RPMI8226 (cell line): ENCODE results near the gene RRAGD.
"Not testable (repeated sequence)": the region's sequence is repeated elsewhere in the genome, so short reads cannot be mapped to it uniquely, and the experiment has no call there.

ENCODE experiments used
- DNase-seq: peaks from one replicate; pipeline ENCODE4 v3.0.0-alpha.2; 2015

RRAGD gene

DNA sequence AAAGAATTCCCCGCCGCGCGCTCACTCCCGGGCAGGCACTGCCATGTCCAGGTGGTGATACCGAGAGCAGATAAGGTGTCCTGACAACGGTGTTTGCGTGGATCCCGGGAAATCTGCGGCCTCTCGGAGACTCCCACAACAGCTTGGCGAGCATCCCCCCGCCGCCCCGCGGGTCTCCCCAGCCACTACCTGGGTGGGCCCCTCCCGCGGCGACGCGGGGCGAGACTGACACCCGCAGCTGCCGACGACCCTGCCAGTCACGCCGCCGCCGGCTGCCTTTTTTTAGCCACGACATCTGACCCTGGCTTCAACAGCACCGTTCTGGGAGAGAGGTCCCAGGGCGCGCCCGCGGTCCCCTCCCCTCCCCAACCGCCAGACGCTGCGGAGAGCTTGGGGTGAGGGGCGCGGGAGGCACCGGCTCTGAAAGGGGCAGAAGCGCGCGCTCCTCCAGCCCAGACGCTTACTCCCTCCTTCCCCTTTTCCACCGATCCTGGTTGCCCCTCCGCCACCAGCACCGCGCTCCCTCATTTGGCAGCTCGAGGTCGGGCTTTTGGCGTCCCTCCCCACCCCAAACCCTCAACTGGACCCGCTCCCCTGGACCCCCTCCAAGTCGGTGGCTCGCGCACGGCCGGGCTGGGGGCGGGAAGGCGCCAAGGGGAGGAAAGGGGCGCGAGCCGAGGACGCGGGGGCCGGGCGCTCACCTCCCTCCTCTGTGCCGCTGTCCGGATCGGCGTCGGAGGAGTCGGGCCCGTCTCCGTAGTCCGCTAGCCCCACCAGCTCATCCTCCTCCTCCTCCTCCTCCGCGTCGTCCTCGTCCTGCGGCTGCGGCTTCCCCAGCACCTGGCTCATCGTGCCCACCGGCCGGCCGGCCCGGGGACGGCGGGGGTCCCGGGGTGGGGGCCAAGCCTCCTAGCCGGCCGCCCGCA lies 665 bp downstream of the RRAGD start:
- peak; percentile 35 for DNase-seq

DNA sequence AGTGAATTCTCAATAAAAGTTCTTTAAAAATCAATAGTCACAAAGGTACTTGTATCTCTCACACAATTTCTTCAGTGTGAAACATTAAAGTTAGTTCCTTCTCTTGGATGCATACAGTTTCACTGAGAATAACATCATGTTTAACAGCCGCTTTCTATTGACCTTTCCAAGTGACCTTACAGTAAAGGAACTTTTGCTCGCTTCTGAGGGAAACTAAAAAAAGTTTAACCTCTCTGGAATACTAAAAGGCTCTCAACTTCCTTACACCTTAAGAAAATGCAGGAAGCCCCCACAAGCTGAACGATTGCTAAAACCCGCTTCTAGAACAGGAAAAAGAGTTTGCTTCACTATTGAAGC lies 1.3 kb downstream of the RRAGD start:
- DNase-seq, result no peak

DNA sequence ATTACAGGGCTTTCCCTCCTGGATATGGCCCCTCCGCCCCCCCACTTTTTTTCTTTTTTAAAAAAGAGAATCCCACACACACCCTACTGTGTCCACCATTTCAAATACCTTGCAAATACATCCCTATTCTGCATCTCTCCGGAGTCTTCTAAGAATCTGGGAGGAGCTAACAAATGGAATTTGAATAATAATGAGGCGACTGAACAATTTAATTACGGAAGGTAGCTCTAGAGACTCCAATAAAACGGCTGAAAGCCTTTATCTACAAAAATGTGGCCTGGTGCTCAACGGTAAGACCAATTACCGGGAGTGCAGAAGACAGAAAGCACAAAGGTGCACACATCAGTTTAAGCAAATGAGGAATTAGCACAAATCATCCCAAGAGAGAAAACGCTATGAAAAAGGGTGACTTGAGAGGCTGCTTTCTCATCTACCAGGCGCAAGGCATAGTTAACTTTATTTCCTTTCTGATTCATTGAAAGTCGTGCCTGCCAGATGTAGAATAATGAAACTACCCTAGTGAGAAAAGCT lies 1.8 kb downstream of the RRAGD start:
- peak; percentile 11 for DNase-seq

DNA sequence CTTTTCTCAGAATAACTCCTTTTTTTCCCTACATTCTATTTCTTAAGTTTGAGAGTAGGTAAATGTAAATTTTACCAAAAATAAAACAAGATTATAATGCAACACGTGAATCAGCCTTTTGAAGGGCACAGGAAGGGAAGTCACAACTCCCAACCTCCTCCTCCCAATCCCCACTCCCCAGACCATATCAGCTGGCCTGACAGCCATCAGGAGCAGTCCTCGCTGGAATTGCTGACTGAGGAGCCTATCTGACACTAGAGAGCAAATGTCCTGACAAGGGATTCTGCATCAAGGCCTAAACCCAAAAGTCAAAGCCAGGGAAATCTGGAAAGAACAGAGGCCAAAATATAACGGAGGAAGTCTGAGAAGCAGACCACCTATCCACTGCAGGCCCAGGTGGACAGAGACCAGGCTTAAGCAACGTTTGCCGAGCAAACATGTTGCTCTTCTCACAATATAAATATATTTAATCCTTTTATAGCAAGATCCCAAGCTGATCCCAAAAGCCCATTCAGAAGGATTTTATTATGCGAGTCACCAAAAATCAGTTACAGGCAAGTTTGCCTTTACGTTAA lies 2.5 kb downstream of the RRAGD start:
- no peak for DNase-seq

DNA sequence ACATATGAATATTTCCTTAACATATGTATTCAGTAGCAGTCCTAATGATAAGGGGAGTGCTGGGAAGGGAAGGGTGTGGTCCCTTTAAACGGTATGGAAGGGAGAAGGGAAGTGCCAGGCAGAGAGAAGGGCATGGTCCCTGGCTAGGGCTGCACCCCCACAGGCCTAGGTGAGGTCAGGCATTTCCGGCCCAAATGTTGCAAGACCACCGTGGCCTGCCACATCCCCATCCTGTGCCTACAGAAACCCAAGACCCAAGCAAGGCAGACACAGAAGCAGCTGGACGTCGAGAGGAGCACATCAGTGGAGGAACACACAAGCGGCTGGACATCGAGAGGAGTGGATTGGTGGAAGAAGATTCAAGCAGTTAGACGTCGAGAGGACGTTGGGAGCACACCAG lies 5.9 kb downstream of the RRAGD start:
- DNase-seq, result no peak

DNA sequence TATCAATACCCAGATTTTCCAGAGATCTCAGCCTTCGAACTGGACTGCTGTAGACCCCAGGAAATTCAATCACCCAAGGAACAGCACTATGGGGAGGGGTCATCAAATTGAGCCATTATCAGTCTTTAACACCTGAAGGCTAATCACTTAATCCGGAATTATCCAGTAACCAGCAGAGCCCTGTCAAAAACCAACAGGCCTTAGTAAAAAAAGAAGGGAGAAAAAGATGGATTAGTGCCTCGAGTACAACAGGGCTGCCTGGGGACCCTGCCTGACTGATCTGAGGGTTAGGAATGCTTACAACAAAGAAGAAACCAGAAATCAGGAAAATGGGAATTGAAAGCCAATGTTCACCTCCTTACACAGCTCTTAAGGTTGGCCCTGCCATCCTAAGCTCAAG lies 7.6 kb downstream of the RRAGD start:
- DNase-seq, result no peak

DNA sequence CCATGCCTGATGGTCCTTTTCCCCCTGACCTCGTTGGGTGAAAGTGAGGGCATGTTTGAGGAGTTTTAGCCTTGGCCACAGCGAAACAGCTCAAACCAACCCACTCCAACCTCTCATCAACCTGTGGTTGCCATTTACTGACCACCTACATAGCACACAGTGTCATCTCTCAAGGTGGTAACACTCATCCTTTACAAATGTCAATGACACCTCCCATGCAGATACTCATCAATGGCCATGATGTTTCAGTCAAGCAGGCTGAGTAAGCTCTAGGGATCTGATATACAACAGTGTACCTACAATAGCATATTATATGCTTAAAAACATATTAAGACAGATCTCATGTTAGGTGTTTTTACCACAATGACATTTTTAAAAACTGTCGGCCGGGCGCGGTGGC lies 9.3 kb downstream of the RRAGD start:
- DNase-seq, result no peak

DNA sequence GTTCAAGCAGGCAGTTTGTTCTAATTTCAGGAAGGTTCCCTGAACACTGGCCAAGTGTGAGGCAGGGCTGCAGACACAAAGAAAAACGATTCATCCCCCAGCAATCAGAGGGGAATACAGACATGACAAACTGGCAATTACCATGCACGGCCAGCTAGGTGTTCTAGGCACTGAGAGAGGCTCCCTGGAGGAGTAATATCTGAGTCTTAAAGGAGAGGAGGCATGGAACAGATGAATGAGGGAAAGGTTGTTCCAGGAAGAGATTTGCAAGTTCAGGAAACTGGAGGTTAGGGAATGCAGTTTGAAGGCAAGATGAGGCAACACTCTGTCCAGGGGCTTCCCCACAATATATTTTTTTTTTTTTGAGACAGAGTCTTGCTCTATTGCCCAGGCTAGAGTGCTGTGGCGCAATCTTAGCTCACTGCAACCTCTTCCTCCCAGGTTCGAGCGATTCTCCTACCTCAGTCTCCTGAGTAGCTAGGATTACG lies 11.1 kb downstream of the RRAGD start:
- no peak for DNase-seq

DNA sequence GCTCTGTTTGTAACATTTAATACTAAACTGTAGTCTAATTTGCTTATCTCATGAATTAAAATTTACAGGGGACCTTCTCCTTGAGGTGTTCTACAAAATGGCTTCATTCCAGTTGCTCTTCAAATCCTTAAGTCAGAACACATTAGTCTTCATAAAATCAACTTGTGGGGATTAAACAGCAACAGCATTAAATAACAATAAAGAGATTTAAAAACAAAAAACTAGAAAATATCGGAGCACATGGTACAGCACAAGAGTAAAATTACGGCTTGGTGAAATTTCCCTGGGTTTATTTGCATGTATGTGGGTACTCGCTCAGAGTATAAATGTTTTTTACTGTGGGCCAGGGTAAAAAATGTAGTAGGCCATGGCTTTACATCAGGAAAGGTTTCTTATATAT lies 12.0 kb downstream of the RRAGD start:
- DNase-seq, result no peak

DNA sequence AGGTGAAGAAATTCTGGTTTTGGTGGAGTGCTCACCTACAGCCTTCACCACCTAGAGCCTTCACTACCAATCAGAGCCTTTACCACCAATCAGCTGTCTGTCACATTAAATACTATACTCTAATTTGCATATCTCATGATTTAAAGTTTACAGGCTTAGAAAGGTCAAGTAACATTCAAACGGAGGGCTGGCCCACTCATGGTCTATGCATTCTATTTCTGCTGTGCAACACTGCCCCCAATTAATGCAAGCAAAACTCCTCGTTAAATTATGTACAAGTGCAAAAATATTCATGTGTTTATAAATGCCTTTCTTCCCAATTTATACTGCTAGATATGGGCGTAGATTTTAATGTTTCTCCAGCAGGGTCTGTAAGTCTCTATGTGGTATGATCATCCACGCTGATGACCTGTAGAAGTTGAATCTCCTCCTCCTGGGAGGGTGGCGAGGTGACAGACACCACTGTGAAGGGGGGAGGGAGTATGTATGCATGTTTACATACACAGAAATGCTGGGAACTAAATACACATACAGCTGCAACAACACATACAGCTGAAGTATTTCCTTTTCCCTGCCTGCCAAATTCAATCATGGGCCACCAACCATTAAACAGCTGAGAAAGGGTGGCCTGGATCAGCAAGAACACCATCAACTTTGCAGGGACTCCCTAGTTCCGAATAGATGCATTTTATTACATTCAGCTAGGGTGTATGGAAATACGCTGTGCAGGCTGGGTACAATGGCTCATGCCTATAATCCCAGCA lies 13.1 kb downstream of the RRAGD start:
- no peak for DNase-seq

DNA sequence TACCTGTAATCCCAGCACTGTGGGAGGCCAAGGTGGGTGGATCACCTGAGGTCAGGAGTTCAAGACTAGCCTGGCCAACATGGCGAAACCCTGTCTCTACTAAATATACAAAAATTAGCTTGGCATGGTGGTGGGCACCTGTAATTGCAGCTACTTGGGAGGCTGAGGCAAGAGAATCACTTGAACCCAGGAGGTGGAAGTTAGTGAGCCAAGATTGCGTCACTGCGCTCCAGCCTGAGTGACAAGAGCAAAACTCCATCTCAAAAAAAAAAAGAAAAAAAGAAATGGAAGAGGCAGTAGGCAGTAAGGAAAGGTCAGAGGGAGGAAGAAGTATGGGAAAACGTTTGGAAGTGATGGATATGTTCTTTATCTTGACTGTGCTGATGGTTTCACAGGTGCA lies 14.2 kb downstream of the RRAGD start:
- not testable (repeated sequence) for DNase-seq

DNA sequence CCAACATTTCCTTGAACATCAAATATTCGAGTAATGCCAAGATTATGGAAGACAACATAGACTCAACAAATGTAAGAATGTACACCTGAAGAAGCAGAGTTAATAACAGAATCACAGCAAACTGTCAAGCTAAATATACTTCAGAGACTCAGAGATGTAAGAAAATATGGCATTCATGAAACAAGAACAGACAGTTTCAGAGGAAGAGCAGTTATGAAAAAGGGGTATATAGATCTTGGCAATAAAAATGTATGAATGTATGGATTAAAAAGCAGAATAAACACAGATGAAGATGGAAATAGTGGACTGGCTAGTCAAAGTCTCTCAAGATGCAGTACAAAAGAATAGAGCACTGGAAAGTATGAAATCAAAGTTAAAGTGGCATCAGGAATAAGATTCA lies 18.4 kb downstream of the RRAGD start:
- no peak for DNase-seq

DNA sequence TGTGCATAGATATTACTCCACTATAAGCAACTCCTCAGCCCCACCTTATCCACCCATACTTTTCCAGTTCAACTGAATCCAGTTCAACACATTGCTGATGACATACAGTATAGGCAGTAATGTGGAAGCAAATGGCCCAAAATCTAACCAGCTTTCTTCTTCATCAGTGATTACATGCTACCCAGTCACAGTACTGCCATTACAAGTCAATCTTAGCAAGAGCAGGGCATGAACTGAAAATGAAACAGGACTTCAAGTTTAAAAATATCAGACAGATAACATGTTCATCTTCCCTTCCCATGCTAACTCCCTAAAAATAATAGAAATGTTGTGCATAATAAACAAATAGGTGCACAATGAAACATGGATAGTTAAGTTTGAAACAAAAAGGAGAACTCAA lies 19.2 kb downstream of the RRAGD start:
- DNase-seq, result no peak

DNA sequence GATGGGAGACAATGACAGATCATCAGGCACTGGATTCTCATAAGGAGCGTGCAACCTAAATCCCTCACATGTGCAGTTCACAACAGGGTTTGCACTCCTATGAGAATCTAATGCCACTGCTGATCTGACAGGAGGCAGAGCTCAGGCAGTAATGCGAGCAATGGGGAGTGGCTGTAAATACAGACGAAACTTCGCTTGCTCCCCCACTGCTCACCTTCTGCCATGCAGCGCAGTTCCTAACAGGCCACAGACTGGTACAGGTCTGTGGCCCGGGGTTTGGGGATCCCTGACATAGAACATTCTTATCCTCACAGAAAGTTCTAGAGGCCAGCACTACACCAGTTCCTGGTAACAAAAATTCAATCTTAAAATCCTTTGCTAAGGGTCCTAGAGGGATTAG lies 23.2 kb downstream of the RRAGD start:
- no peak for DNase-seq

DNA sequence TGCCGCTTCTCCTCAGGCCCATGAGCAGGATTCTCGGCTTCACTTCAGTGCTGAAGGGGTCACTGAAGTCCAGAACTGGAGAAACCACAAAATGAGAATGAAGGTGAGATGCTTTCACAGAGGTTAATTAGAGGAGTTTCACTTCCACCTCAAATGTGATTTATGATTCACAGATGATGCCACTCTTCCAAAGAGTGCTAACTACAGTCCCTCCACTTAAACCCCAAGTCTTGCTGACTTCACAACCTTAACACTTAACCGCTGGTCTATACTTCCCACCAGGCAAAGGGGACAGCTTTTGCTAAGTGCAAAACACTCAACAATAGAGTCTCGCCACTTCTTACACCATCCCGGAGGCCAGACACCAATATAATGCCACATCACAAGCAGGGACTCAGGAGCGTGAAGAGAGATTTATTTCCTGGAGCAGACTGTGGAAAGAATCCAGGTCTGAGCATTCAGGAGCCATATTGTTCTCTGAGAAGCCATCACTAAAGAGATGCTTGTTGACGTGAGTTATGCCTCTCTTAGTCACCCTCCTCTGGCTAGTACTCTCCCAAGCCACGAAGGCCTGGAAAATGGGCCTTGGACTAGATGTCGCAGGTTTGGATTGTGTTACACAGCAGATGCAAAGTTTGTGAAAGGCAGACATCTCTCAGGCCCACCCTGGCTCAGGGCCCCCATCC lies 24.4 kb downstream of the RRAGD start:
- DNase-seq, result peak; percentile 78

DNA sequence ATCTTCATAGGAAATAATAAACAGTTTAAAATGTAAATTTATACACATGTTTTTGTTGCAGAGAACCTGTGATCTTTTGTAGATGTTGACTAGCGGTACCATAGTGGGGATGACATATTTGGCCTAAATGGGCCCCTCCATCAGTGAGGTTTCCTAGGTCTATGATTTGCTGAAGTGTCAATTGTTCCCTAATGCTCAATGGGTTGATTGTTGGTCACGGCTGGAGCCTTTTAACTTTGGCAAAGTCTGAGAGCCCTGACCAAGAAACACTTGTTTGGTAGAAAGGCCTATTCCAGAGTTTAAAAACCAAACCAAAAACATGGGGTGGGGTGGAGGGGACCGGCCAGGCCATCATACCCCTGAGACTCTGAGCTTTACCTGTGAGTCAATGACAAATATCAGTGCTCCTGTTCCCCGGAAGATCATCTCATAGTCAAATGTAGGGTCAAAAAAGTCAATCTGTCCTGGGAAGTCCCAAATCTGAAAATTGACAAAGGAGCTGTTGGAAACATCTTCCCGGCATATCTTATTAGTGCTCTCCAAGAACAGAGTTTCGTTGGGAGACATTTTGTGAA lies 25.1 kb downstream of the RRAGD start:
- no peak for DNase-seq

DNA sequence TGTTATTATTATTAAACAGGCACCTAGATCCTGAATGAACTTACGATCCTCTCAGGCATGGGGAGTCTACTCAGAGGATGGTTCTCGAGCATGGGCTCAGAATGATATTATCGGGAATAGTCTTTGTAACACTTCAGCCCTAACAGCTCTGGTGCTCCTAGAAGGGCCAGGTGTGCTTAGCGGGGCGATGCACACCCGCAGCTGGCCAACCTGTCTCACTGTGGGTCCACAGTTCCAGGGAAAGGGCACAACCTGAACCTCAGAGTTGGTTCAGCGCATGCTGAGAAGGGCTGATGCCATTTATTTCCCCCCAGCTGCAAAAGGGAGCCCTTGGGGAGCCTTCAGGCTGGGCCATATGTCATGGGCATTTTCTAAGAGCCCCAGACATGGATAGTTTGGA lies 26.2 kb downstream of the RRAGD start:
- no peak for DNase-seq

DNA sequence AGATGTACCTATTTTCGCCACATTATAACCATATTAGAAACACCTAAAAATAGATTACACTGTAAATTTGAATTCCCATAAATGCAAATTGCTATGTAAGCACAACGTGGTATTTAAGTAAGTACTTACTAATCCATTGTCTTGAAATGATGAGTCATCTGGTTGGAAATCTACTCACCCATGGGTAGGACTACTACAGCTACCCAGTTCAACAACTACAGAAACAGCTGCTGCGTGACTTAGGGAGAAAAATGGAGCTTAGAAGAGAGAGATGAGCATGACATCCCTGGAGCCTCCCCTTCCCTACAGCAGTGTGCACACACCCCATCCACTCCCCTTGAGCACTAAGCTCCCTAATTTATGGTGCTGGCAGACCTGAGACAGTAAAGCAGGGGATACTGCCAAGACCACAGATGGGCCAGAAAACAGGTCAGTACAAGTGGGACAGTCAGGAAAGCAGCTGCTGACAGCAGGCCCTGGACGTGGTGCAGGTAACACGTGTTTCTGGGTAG lies 26.9 kb downstream of the RRAGD start:
- DNase-seq, result peak; percentile 8

DNA sequence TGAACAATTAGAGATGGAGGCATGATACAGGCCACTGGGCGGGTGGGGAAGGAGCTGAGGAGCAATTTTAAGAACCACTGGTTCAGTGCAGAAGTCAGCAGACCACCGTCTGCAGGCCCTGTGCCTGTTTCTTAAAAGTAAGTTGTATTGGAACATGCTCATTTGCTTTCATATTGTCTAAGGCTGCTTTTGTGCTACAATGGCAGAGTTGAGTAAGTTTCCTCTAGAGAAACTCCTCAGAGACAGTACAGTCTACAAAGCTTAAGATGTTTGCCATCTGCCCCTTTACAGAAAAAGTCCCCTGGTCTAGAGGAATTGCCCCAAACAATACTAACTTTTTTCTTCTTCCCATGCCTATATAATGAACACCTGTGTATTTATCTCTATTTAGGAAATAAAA lies 31.0 kb downstream of the RRAGD start:
- no peak for DNase-seq

DNA sequence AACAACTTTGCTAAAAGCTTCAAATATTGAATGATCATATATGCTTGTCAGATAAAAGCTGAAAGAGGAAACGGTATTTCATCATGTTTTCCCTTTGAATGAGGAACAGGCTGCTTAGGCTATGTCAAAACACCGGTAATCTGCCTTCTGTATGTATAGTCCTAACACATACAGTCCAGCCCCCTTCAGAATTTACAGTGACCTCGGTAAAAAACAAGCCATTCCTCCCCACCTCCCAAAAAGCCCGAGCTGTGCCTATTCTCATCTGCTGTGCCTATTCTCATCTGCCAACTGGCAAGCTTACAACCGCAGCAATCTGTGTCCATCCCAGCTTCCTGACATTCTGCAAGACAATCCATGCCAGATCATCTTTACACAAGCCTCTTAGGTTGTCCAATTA lies 32.8 kb downstream of the RRAGD start:
- DNase-seq, result no peak

DNA sequence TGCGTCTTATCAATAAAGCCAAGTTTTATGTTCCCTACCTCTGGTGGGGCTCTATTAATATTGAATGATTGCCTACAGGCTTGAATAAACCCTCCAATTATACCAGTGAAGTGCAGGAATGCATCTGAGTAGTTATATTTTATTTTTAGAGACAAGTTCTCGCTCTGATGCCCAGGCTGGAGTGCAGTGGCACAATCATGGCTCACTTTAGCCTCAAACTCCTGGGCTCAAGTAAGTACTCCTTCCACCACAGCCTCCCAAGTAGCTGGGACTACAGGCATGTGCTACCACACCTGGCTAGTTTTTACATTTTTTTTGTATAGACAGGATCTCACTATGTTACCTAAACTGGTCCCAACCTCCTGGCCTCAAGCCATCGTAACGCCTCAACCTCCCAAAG lies 33.4 kb downstream of the RRAGD start:
- DNase-seq, result no peak
